ENCODE data around the gene RFX3.

RFX3 gene

GRCh38 chr9:3346549-3346948 is 179.3 kb downstream of the RFX3 start:
- H3K4me3 ChIP-seq (ENCODE audit: low read length), result no peak overlapping the region
- DNase-seq (ENCODE audit: low read depth), result no peak
- TF ChIP-seq CTCF (conservative IDR thresholded peaks at IDR 0.05; ENCODE audit: low read depth, low read length), result no peak

- no peak for TF ChIP-seq CTCF (conservative IDR thresholded peaks at IDR 0.05; ENCODE audit: low read depth, low read length)
- H3K4me3 ChIP-seq (ENCODE audit: low read length), result no peak overlapping the region
- DNase-seq (ENCODE audit: low read depth), result no peak
Measured at GRCh38 chr9:3343671-3344070, 182.1 kb downstream of the RFX3 start.

- DNase-seq (ENCODE audit: low read depth), result no peak
- no peak for TF ChIP-seq CTCF (conservative IDR thresholded peaks at IDR 0.05; ENCODE audit: low read depth, low read length)
- no peak overlapping the region for H3K4me3 ChIP-seq (ENCODE audit: low read length)
Measured at GRCh38 chr9:3342159-3342777, 183.5 kb downstream of the RFX3 start.

- TF ChIP-seq CTCF (conservative IDR thresholded peaks at IDR 0.05; ENCODE audit: low read depth, low read length), result no peak
- DNase-seq (ENCODE audit: low read depth), result no peak
- no peak overlapping the region for H3K4me3 ChIP-seq (ENCODE audit: low read length)
Measured at GRCh38 chr9:3337515-3338225, 188.1 kb downstream of the RFX3 start.

- no peak for TF ChIP-seq CTCF (conservative IDR thresholded peaks at IDR 0.05; ENCODE audit: low read depth, low read length)
- no peak for DNase-seq (ENCODE audit: low read depth)
- no peak overlapping the region for H3K4me3 ChIP-seq (ENCODE audit: low read length)
Measured at GRCh38 chr9:3336951-3337350, 188.8 kb downstream of the RFX3 start.

GRCh38 chr9:3332802-3333201 is 193.0 kb downstream of the RFX3 start:
- H3K4me3 ChIP-seq (ENCODE audit: low read length), result no peak overlapping the region
- DNase-seq (ENCODE audit: low read depth), result no peak
- no peak for TF ChIP-seq CTCF (conservative IDR thresholded peaks at IDR 0.05; ENCODE audit: low read depth, low read length)

GRCh38 chr9:3331801-3332200 is 194.0 kb downstream of the RFX3 start:
- TF ChIP-seq CTCF (conservative IDR thresholded peaks at IDR 0.05; ENCODE audit: low read depth, low read length), result peak; percentile 34
- DNase-seq (ENCODE audit: low read depth), result no peak
- no peak overlapping the region for H3K4me3 ChIP-seq (ENCODE audit: low read length)

Data from retinal pigment epithelial cell (primary cell).